H1 (cell line): Measurements from ENCODE around the gene LY6G6F. TPM values are rescaled to one million over a fixed set of nuclear protein-coding genes. Genes with fewer than 3 reads are reported as not detected.

Source experiments
- CHD7 ChIP-seq: fragments of 300-600 bp; sonication (generic); IDR thresholded peaks from 2 replicates; pipeline ENCODE4 v1.7.1; 2012; ENCODE audit warnings: low read length, moderate library complexity, mild to moderate bottlenecking, inconsistent platforms; ENCODE audit not compliant: insufficient replicate concordance
- FOSL1 ChIP-seq: IDR thresholded peaks from 2 replicates; pipeline ENCODE4 v1.6.1; 2011; ENCODE audit warnings: mild to moderate bottlenecking, low read depth, low read length, moderate library complexity; ENCODE audit not compliant: insufficient read depth
- KDM4A ChIP-seq: IDR thresholded peaks from one replicate; pipeline ENCODE4 v1.7.1; 2012; ENCODE audit warnings: low read depth, mild to moderate bottlenecking, moderate library complexity, low read length, inconsistent platforms; ENCODE audit not compliant: severe bottlenecking
- KDM5A ChIP-seq: fragments of 200-600 bp; IDR thresholded peaks from 2 replicates; pipeline ENCODE4 v1.7.1; 2012; ENCODE audit warnings: mild to moderate bottlenecking, low read length, inconsistent platforms, mixed read lengths
- NANOG ChIP-seq: IDR thresholded peaks from 2 replicates; pipeline ENCODE4 v1.6.1; 2011; ENCODE audit warnings: low read length, low read depth, mild to moderate bottlenecking, inconsistent platforms; ENCODE audit not compliant: insufficient read depth, poor library complexity, severe bottlenecking
- PHF8 ChIP-seq: fragments of 200-600 bp; sonication (generic); conservative IDR thresholded peaks from 2 replicates; pipeline ENCODE4 v1.7.1; 2012; ENCODE audit warnings: low read depth, mild to moderate bottlenecking, inconsistent platforms, low read length, moderate library complexity
- SIRT6 ChIP-seq: IDR thresholded peaks from one replicate; pipeline ENCODE4 v1.7.1; 2012; ENCODE audit warnings: low read length, inconsistent platforms
- SIX5 ChIP-seq: IDR thresholded peaks from 2 replicates; pipeline ENCODE4 v1.6.1; 2011; ENCODE audit warnings: mild to moderate bottlenecking, low read depth, low read length
- SP2 ChIP-seq: IDR thresholded peaks from 2 replicates; pipeline ENCODE4 v1.6.1; 2012; ENCODE audit warnings: mild to moderate bottlenecking, low read length, inconsistent platforms
- TAF1 ChIP-seq: IDR thresholded peaks from 2 replicates; pipeline ENCODE4 v1.6.1; 2011; ENCODE audit warnings: mild to moderate bottlenecking, low read depth, low read length
- polyA plus RNA-seq, 7 experiments: library from polyadenylated mRNA; depleted of rRNA in 3 of 7; stranded (reverse) in 5 of 7; unstranded in 2 of 7; fragments of >200 nt in 5 of 7; fragments of 200-250 nt in 2 of 7; gene quantifications; 1 replicate in 5 of 7; 2 replicates in 1 of 7; 4 replicates in 1 of 7; pipeline versions ENCODE4 v1.2.1 to v1.2.3, GENCODE V29; 2011 to 2013; ENCODE audit warnings: missing spikeins in 2 of 7, mixed read lengths in 2 of 7
- total RNA-seq: library from RNA; stranded (reverse); fragmentation: NEBNext Ultra II Directional; extraction: Animal tissue kit (Norgen Biotek cat#: 25700); gene quantifications from 2 replicates; pipeline ENCODE4 v1.2.1, GENCODE V29; 2021

The LY6G6F gene
- total and polyA plus RNA-seq, 2 of the 8 experiments (the other 6 are each of a cell fraction or from before 2014, with no cell fraction given): not detected

DNA sequence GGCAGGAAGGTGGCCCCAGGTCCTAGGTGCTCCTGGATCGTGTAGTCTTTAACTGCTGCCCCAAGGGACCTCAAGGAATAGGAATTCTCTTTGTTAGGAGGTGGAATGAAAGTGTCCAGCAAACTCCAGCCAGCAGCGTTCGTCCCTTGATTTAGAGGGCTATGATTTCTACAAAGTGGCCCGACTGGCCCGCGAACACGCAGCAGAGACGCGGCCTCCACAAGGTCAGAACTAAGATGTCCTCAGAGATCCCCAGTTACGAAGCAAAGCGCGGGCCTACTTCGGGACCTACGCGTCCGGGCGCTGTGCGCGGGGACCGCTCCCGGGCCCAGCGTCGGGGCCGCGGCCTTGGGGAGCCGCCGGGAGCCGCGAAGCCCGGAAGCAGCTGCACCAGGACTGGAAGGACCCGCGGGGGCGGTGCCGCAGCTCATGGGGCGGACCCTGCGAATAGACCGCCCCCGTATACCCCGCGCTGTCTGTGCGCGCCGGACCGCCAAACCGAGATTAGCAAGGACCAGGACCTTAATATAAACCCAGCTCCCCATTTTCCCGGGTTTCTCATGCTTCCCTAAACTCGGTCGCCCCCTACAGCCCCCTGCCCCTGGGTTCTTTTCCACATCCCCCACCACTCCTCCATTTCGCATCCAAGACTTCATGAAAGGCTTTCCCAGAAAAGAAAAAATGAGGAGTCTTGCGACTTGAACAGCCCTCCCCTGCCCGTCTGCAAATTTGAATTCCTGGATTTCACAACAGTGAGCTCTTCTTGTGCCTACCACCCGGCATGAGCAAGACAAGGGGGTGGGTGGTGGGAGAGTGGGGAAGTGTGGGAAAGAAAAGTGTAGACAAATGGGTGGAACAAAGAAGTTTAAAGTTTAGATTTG, 46.0 kb upstream of the LY6G6F start, which contains the start of gene C6orf47 (continued):
- TF ChIP-seq CHD7: no peak
- TF ChIP-seq FOSL1: no peak
- TF ChIP-seq KDM5A: no peak
- TF ChIP-seq PHF8: peak; percentile 77
- peak; percentile 79 for TF ChIP-seq TAF1
- no peak for TF ChIP-seq NANOG
- no peak for TF ChIP-seq KDM4A
- TF ChIP-seq SIX5: no peak
- no peak for TF ChIP-seq SP2
- no peak for TF ChIP-seq SIRT6
